Measurements from ENCODE around the gene ENO4. TPM values are rescaled to one million over a fixed set of nuclear protein-coding genes. Genes with fewer than 3 reads are reported as not detected.

ENO4 gene
- polyA plus RNA-seq, 2 donors = 0.04 to 0.07 TPM

- WGBS, 2 donors = 72 to 85% methylated on average over 3 of the region's 3 CpGs
- no peaks in the 10 kb centered on the region for H3K36me3 ChIP-seq (ENCODE audit: control insufficient read depth in 2 of 2, insufficient read depth in 2 of 2, low read length in 1 of 2)
- H3K4me3 ChIP-seq (ENCODE audit: low read depth in 1 of 2, low read length in 2 of 2) = no peak overlapping the region
- H3K27ac ChIP-seq (ENCODE audit: low read depth in 2 of 2, low read length in 1 of 2) = no peak overlapping the region
- no peaks in the 10 kb centered on the region for H3K9me3 ChIP-seq (ENCODE audit: control insufficient read depth in 2 of 2, insufficient read depth in 1 of 2, low read depth in 1 of 2, low read length in 1 of 2)
- no peaks in the 10 kb centered on the region for H3K27me3 ChIP-seq (ENCODE audit: control insufficient read depth in 1 of 2, insufficient read depth in 2 of 2, low read length in 2 of 2)
- H3K4me1 ChIP-seq (ENCODE audit: control insufficient read depth in 2 of 2, insufficient read depth in 2 of 2, low read length in 1 of 2) = no peaks in the 10 kb centered on the region
These were observed 28.1 kb downstream of the ENO4 start for GRCh38 chr10:116877391-116877790.

- Histone ChIP-seq H3K4me3 (ENCODE audit: low read depth in 1 of 2, low read length in 2 of 2) (no peak overlapping the region), H3K9me3 (ENCODE audit: control insufficient read depth in 2 of 2, insufficient read depth in 1 of 2, low read depth in 1 of 2, low read length in 1 of 2) (no peaks in the 10 kb centered on the region), H3K36me3 (ENCODE audit: control insufficient read depth in 2 of 2, insufficient read depth in 2 of 2, low read length in 1 of 2) (no peaks in the 10 kb centered on the region), H3K27me3 (ENCODE audit: control insufficient read depth in 1 of 2, insufficient read depth in 2 of 2, low read length in 2 of 2) (no peaks in the 10 kb centered on the region), H3K4me1 (ENCODE audit: control insufficient read depth in 2 of 2, insufficient read depth in 2 of 2, low read length in 1 of 2) (no peaks in the 10 kb centered on the region), H3K27ac (ENCODE audit: low read depth in 2 of 2, low read length in 1 of 2) (no peak overlapping the region)
- 55 to 60% methylated on average over 2 of the region's 2 CpGs for WGBS, 2 donors
These were observed 28.8 kb downstream of the ENO4 start for GRCh38 chr10:116878123-116878522.

- Histone ChIP-seq H3K27ac (ENCODE audit: low read depth in 2 of 2, low read length in 1 of 2) (no peak overlapping the region), H3K4me3 (ENCODE audit: low read depth in 1 of 2, low read length in 2 of 2) (no peak overlapping the region), H3K9me3 (ENCODE audit: control insufficient read depth in 2 of 2, insufficient read depth in 1 of 2, low read depth in 1 of 2, low read length in 1 of 2) (no peaks in the 10 kb centered on the region), H3K4me1 (ENCODE audit: control insufficient read depth in 2 of 2, insufficient read depth in 2 of 2, low read length in 1 of 2) (no peaks in the 10 kb centered on the region), H3K27me3 (ENCODE audit: control insufficient read depth in 1 of 2, insufficient read depth in 2 of 2, low read length in 2 of 2) (no peaks in the 10 kb centered on the region), H3K36me3 (ENCODE audit: control insufficient read depth in 2 of 2, insufficient read depth in 2 of 2, low read length in 1 of 2) (no peaks in the 10 kb centered on the region)
- 65 to 72% methylated on average over 7 of the region's 7 CpGs for whole genome bisulfite sequencing, 2 donors
These were observed 30.5 kb downstream of the ENO4 start for GRCh38 chr10:116879817-116880216.

- H3K36me3 ChIP-seq (ENCODE audit: control insufficient read depth in 2 of 2, insufficient read depth in 2 of 2, low read length in 1 of 2) = no peaks in the 10 kb centered on the region
- H3K4me3 ChIP-seq (ENCODE audit: low read depth in 1 of 2, low read length in 2 of 2) = no peak overlapping the region
- no peaks in the 10 kb centered on the region for H3K27me3 ChIP-seq (ENCODE audit: control insufficient read depth in 1 of 2, insufficient read depth in 2 of 2, low read length in 2 of 2)
- H3K27ac ChIP-seq (ENCODE audit: low read depth in 2 of 2, low read length in 1 of 2) = no peak overlapping the region
- no peaks in the 10 kb centered on the region for H3K4me1 ChIP-seq (ENCODE audit: control insufficient read depth in 2 of 2, insufficient read depth in 2 of 2, low read length in 1 of 2)
- WGBS, 2 donors = 58 to 60% methylated on average over 10 of the region's 10 CpGs
- no peaks in the 10 kb centered on the region for H3K9me3 ChIP-seq (ENCODE audit: control insufficient read depth in 2 of 2, insufficient read depth in 1 of 2, low read depth in 1 of 2, low read length in 1 of 2)
These were observed 31.6 kb downstream of the ENO4 start for GRCh38 chr10:116880716-116881482.

GRCh38 chr10:116882639-116883038 lies 33.3 kb downstream of the ENO4 start:
- Histone ChIP-seq H3K27ac (ENCODE audit: low read depth in 2 of 2, low read length in 1 of 2) (no peak overlapping the region), H3K9me3 (ENCODE audit: control insufficient read depth in 2 of 2, insufficient read depth in 1 of 2, low read depth in 1 of 2, low read length in 1 of 2) (no peaks in the 10 kb centered on the region), H3K4me1 (ENCODE audit: control insufficient read depth in 2 of 2, insufficient read depth in 2 of 2, low read length in 1 of 2) (no peaks in the 10 kb centered on the region), H3K4me3 (ENCODE audit: low read depth in 1 of 2, low read length in 2 of 2) (no peak overlapping the region), H3K36me3 (ENCODE audit: control insufficient read depth in 2 of 2, insufficient read depth in 2 of 2, low read length in 1 of 2) (no peaks in the 10 kb centered on the region), H3K27me3 (ENCODE audit: control insufficient read depth in 1 of 2, insufficient read depth in 2 of 2, low read length in 2 of 2) (no peaks in the 10 kb centered on the region)
- 77 to 81% methylated on average over 2 of the region's 2 CpGs for WGBS, 2 donors

GRCh38 chr10:116886772-116887171 lies 37.5 kb downstream of the ENO4 start:
- Histone ChIP-seq H3K27me3 (ENCODE audit: control insufficient read depth in 1 of 2, insufficient read depth in 2 of 2, low read length in 2 of 2) (no peaks in the 10 kb centered on the region), H3K4me1 (ENCODE audit: control insufficient read depth in 2 of 2, insufficient read depth in 2 of 2, low read length in 1 of 2) (peaks cover 0 to 6% of the 10 kb centered on the region in 2 donors), H3K36me3 (ENCODE audit: control insufficient read depth in 2 of 2, insufficient read depth in 2 of 2, low read length in 1 of 2) (no peaks in the 10 kb centered on the region), H3K4me3 (ENCODE audit: low read depth in 1 of 2, low read length in 2 of 2) (no peak overlapping the region), H3K9me3 (ENCODE audit: control insufficient read depth in 2 of 2, insufficient read depth in 1 of 2, low read depth in 1 of 2, low read length in 1 of 2) (no peaks in the 10 kb centered on the region), H3K27ac (ENCODE audit: low read depth in 2 of 2, low read length in 1 of 2) (no peak overlapping the region)
- 94% methylated on average over 4 of the region's 4 CpGs for WGBS, 2 donors

- Histone ChIP-seq H3K4me3 (ENCODE audit: low read depth in 1 of 2, low read length in 2 of 2) (no peak overlapping the region), H3K4me1 (ENCODE audit: control insufficient read depth in 2 of 2, insufficient read depth in 2 of 2, low read length in 1 of 2) (peaks cover 0 to 6% of the 10 kb centered on the region in 2 donors), H3K36me3 (ENCODE audit: control insufficient read depth in 2 of 2, insufficient read depth in 2 of 2, low read length in 1 of 2) (no peaks in the 10 kb centered on the region), H3K9me3 (ENCODE audit: control insufficient read depth in 2 of 2, insufficient read depth in 1 of 2, low read depth in 1 of 2, low read length in 1 of 2) (no peaks in the 10 kb centered on the region), H3K27me3 (ENCODE audit: control insufficient read depth in 1 of 2, insufficient read depth in 2 of 2, low read length in 2 of 2) (no peaks in the 10 kb centered on the region), H3K27ac (ENCODE audit: low read depth in 2 of 2, low read length in 1 of 2) (no peak overlapping the region)
- 43 to 62% methylated on average over 7 of the region's 7 CpGs for WGBS, 2 donors
These were observed 39.2 kb downstream of the ENO4 start for GRCh38 chr10:116888380-116889055.

GRCh38 chr10:116889066-116889465 lies 39.8 kb downstream of the ENO4 start:
- no peaks in the 10 kb centered on the region for H3K27me3 ChIP-seq (ENCODE audit: control insufficient read depth in 1 of 2, insufficient read depth in 2 of 2, low read length in 2 of 2)
- H3K27ac ChIP-seq (ENCODE audit: low read depth in 2 of 2, low read length in 1 of 2) = no peak overlapping the region
- no peak overlapping the region for H3K4me3 ChIP-seq (ENCODE audit: low read depth in 1 of 2, low read length in 2 of 2)
- WGBS, 2 donors = 64 to 71% methylated on average over 3 of the region's 3 CpGs
- no peaks in the 10 kb centered on the region for H3K9me3 ChIP-seq (ENCODE audit: control insufficient read depth in 2 of 2, insufficient read depth in 1 of 2, low read depth in 1 of 2, low read length in 1 of 2)
- H3K36me3 ChIP-seq (ENCODE audit: control insufficient read depth in 2 of 2, insufficient read depth in 2 of 2, low read length in 1 of 2) = no peaks in the 10 kb centered on the region
- peaks cover 0 to 6% of the 10 kb centered on the region in 2 donors for H3K4me1 ChIP-seq (ENCODE audit: control insufficient read depth in 2 of 2, insufficient read depth in 2 of 2, low read length in 1 of 2)

- no peak overlapping the region for H3K27ac ChIP-seq (ENCODE audit: low read depth in 2 of 2, low read length in 1 of 2)
- no peaks in the 10 kb centered on the region for H3K9me3 ChIP-seq (ENCODE audit: control insufficient read depth in 2 of 2, insufficient read depth in 1 of 2, low read depth in 1 of 2, low read length in 1 of 2)
- no peak overlapping the region for H3K4me3 ChIP-seq (ENCODE audit: low read depth in 1 of 2, low read length in 2 of 2)
- H3K4me1 ChIP-seq (ENCODE audit: control insufficient read depth in 2 of 2, insufficient read depth in 2 of 2, low read length in 1 of 2) = peaks cover 0 to 6% of the 10 kb centered on the region in 2 donors
- no peaks in the 10 kb centered on the region for H3K27me3 ChIP-seq (ENCODE audit: control insufficient read depth in 1 of 2, insufficient read depth in 2 of 2, low read length in 2 of 2)
- WGBS, 2 donors = 43 to 47% methylated on average over 7 of the region's 7 CpGs
- H3K36me3 ChIP-seq (ENCODE audit: control insufficient read depth in 2 of 2, insufficient read depth in 2 of 2, low read length in 1 of 2) = no peaks in the 10 kb centered on the region
These were observed 41.9 kb downstream of the ENO4 start for GRCh38 chr10:116891208-116891607.

Measured in esophagus (tissue), 2 donors.